ELF-1 (cell line): ENCODE measurements around the gene CLCNKB.
"Not testable (repeated sequence)": the region's sequence is repeated elsewhere in the genome, so short reads cannot be mapped to it uniquely, and the experiment has no call there.

Source experiments
- DNase-seq: peaks from one replicate; pipeline ENCODE4 v3.0.0-alpha.2; 2016; ENCODE audit warnings: low read depth, low spot score

Gene CLCNKB

GRCh38 chr1:16033103-16033632, 10.4 kb upstream of the CLCNKB start:
- DNase-seq: not testable (repeated sequence)

GRCh38 chr1:16036461-16036860, 7.1 kb upstream of the CLCNKB start:
- DNase-seq: not testable (repeated sequence)

DNA sequence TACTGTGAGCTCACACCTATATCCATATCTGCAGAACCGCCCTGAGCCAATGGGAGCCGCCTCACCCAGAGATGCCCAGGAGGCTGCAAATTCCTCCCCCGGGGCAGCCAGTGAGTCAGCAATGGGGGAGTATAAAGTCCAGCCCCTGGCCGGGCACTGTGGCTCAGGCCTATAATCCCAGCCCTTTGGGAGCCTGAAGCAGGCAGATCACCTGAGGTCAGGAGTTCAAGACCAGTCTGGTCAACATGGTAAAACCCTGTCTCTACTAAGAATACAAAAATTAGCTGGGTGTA, 5.0 kb upstream of the CLCNKB start:
- DNase-seq: peak; percentile 51

DNA sequence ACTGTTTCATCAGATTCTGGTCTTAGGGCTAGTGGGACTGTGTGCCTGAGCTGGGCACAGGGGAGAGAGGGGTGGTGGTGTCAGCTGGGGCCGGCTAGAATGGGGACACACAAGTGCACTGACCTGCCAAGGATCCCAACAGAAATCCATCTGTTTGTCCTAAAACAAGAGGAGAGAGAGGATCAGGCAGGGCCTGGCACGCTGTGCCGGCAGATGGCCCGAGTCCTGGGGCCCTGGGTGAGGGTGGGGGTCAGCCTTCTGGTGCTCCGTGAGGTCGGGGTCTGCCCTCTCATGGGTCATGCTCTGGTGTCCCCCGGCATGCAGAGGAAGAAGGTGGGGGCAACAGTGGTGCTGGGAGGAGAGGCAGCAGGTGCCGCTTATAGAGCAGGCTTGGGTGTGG, 3.7 kb upstream of the CLCNKB start:
- not testable (repeated sequence) for DNase-seq

- DNase-seq: no peak
Measured at GRCh38 chr1:16041200-16041599, 2.4 kb upstream of the CLCNKB start.

DNA sequence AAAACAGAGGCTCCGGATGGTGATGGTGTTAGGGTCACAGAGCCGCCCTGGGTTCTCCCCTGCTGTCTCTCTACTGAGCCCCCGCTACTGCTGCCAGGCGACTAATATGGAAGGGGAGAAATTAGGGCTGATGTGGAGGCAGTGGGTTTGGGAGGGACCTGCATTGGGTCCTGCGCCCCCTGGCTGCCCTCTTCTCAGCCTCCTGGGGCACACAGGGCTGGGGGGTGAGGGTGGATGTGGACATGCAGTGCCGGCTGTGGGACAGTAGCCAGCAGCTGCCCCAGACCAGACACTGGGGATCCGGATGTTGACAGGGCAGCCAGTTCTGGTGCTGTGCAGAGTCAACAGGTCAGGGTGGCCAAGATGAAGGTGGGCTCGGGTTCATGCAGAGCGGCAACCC, 1.5 kb upstream of the CLCNKB start:
- no peak for DNase-seq

DNA sequence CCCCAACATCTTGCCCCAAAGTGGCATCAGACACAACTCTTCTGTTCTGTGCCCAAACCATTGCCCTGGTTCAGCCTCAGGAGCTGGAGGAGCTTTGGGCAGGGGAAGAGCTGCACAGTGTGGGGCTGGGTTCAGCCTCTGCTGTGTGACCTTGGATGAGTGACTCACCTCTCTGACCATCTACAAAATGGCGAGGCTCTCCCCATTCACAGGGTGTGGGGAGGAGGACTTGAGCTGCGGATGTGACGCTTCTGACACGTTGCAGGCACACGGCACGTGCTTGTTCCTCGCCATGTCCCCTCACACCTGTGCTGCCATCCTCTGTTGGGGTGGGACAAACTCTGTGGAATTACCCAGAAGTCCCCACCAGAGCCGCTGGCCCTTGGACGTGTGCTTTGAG, 928 bp upstream of the CLCNKB start:
- not testable (repeated sequence) for DNase-seq

DNA sequence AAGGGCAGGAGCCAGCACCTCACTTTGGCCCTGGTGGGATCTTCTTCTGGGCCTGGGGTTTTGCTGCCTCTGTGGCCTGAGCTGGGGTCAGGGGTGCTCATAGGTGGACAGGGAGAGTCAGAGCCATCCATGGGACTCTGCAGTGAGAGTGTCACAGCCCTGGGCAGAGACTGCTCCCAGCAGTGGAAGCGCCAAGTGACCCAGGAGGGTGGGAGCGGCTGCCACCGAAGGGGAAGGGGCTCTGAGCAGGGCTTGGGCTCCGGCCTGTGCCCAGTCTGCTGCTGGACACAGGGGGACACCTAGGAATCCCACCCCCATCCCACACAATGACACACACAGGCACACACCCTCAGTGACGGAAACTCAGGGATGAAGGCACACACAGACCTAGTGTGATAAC, 368 bp downstream of the CLCNKB start:
- DNase-seq: no peak

DNA sequence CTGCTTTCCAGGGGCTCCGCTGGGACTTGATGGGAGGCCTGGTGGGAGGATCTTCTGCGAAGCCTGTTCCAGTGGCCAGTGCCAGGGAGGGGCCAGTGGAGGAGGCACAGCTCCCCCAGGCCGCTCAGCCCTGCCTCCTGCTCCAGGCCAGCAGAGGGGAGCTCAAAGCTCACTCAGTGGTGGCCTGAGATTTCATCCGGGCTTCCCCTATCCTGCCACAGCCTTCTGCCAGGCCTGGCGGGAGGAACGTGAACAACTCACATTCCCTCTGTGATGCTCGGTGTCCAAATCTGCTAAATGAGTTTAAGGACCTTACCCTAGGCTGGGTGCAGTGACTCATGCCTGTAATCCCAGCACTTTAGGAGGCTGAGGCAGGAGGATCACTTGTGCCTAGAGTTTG, 3.3 kb downstream of the CLCNKB start:
- peak; percentile 29 for DNase-seq

DNA sequence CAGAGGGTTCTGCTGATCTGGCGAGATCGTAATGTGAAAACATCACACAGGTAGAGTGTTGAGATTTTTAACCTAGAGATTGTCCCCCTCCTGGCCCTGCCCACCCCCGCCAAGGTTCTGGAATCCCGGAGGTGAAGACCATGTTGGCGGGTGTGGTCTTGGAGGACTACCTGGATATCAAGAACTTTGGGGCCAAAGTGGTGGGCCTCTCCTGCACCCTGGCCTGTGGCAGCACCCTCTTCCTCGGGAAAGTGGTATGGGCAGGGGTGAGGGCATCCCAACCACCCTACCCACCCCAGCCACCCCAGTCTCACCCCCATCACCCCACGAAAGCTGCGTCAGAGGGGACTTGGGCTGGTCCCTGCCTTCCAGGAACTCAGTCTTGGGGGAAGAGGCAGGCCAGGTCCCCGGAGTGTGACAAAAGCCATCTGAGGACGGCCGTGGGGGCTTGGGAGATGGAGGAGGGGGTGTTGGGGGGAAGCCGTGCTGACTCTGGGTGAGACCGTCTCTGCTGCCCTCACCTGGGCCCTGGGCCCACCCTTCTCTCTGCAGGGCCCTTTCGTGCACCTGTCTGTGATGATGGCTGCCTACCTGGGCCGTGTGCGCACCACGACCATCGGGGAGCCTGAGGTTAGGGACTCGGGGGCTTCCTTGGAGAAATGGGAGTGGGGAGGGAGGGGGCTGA, 4.4 kb downstream of the CLCNKB start:
- no peak for DNase-seq

DNA sequence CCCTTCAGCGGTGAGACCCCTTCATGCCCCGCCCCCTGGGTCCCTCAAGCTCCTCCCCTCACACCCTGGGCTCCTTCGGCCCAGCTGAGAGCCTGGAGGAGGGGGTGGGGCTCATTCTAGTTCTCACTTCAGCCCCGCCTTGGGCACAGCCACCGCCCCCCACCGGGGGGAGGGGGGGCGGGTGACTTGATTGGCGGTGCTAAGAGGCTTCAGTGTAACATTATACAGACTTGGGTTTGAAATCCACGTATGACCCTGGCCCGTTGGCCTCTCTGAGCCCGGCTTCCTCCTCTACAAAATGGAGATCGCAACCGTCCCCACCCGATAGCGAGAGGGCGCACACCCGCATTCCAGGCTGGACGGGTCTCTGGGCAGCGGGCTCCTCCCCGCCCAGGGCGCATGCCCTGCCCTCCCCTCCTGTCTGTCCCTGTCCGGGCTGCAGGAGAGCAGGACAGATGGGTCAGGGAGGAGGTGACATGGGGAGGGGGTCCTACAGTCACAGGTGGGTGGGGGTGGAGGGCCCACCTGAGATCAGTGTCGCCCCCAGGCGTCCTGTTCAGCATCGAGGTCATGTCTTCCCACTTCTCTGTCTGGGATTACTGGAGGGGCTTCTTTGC, 5.1 kb downstream of the CLCNKB start:
- DNase-seq: peak; percentile 96

DNA sequence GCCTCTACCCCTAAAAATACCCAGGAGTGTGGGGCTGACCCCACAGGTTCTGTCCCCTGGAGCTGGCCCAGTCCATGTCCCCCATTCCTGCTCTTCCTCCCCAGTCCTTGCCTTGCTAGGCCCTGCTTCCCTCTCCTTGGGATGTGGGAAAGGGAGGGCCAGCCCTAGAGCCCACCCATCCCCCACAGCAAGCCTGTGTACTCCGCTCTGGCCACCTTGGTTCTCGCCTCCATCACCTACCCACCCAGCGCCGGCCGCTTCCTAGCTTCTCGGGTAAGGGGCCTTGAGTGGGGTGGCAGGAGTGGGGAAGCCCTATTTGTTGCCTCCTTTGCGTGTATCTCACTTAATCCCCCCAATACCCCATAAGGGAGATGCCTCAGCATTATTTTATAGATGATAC, 6.7 kb downstream of the CLCNKB start:
- peak; percentile 47 for DNase-seq

- DNase-seq: no peak
Measured at GRCh38 chr1:16051039-16051438, 7.5 kb downstream of the CLCNKB start.

DNA sequence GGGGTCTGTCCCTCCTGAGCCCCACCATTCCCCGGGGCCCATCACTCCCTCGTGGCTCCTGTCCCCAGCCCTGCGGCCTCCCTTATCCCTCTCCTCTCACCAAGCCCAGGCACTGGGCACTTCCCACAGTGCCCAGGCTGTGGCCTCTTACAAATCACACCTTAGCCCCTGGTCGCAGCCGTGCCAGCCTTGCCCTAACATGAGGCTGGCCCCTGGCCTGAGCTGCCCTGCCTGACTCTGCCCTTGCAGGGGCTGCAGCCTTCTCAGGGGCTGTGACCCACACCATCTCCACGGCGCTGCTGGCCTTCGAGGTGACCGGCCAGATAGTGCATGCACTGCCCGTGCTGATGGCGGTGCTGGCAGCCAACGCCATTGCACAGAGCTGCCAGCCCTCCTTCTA, 8.4 kb downstream of the CLCNKB start:
- not testable (repeated sequence) for DNase-seq

DNA sequence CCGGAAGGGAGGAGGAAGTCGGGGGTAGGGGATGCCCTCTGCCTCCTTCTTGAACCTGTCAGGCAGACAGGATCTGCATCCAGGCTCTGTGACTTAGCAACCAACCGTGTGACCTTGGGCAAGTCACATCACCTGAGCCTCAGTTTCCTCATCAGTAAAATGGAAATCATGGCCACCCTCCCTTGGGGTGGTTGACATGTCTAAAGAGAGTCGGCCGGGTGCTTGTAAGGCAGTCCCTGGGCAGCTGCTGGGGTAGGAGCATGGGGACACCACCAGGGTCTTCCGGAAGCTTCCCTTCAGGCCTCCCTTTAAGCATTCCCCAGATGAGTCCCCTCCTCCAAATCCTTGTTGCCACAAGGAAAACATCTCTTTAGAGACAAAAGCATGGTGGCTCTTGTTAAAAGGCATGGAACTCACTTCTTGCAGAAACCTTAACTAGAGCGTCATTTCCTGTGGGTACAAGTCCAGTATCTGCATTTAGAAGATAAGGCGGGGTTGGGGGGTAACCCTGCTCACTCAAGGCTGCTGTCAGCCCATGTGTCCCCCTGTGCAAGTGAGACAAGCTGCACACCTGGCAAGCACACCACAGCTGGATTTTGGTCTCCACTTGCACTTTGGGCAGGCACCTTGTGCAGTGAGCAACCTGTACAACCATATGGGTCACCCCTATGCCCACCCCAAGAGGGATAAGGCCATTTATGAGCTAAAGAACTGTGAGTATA, 10.4 kb downstream of the CLCNKB start:
- no peak for DNase-seq

DNA sequence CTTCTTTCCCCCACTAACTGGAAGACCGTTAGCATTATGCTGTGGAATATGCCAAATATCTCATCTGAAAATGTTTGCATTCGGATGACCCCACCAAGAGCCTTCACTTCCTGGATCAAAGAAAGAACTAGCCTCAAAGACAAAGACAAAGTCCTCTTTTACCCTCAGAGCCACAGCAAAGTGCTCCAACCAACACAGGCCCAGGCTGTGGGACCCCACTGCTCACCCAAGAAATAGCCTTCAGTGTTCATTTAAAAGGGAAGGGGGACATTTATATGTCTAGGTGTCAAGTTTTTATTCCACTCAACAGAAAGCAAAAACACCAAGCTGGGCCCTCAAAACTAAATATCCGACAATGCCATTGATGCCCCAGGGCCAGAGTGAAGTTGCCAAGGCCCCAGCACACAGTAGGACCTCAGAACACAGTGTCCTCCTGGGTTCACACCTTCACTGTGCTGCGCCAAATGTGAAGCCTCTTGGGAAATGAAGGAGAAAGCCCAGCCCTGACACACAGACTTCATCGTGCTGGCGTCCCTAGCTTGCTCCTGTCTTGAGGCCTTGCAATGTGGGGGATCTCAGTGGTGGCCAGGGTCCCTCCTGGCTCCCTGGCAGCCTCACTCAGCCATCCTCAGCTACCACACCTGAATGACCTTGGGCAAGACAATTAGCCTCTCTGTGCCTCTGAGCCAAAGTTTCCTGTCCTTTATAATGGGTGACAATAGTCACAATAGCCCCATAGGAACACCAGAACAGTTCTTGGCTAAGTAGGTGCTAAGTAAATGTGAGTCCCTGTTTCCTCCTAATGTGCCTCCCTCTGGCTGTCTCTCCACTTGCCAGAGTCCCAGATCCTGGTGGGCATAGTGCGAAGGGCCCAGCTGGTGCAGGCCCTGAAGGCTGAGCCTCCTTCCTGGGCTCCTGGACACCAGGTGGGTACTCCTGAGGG, 11.3 kb downstream of the CLCNKB start:
- DNase-seq: no peak

DNA sequence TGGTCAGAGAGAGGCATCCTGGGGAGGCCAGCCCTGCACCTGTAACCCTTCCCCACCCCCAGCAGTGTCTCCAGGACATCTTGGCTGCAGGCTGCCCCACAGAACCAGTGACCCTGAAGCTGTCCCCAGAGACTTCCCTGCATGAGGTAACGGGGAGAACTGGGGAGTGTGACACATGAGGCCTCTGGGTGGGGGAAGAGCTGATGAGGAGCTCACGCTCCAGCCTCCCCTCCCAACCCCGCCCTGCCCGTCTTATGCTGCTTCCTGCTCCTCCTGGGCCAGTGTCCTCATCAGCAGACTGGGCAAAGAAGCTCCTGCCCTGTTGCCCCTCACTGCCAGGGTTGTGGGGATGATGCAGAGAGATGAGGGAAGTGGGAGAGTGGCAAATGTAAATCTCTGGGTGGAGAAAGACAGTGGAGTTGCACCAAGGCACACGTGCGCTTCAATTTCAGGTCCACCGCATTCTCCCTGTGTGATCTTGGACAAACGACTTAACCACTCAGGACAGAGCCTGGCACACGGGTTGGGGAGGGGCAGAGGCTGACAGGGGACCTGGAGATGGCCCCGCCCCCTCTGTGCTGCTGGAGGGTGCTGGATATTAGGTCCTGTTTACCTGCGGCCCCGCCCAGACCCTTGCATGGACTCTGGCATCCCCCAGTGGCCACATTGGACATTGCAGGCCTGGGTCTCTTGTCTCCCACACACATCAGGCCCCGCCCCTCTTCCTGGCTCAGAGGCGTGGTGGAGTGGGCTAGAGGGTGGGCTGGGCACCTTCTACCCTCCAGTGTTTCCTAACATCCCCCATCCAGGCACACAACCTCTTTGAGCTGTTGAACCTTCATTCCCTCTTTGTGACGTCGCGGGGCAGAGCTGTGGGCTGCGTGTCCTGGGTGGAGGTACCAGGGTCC, 12.3 kb downstream of the CLCNKB start:
- DNase-seq: peak; percentile 97

DNA sequence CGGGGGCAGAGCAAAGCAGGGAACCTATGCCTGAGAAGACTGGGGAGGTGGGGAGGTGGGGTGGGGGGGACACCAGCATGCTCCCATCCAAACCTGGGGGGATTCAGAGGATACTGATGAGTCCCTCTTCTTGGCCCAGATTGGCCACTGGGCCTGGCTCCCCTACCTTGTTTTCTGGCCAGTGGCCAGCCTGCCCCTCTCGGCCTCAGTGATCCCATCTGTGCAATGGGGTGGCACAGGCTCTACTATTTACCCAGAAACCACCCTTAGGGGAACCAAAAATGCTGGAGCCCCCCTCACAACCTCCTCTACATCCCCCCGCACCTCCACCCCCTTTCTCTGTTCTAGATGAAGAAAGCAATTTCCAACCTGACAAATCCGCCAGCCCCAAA, 12.9 kb downstream of the CLCNKB start:
- not testable (repeated sequence) for DNase-seq

DNA sequence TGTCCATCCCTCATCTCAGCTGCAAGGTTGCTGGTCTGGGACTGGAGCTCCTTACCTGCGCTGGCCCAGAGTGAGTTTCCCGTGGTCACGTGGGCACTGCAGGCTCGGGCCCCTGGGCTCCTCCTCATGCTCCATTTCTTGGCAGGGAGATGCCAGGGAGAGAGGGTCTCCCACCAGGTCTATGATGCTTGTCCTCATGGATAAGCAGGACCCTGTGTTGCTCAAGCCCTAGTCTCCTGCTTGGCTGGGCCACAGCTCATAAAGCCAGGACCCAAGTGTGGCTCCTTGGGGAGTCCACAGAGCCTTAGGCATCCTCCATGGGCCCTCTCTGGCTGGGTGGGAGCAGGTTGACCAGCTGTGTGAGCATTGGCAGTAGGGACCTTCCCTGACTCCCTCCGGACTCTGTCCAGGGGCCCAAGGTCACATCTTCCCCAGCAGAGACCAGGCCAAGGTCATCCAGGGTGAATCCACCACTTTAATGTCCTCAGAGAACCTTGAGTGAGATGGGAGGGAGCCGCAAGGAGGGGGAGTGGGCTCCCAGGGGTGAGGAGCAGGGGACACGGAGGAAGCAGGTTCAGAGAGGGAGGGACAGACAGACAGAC, 13.8 kb downstream of the CLCNKB start:
- DNase-seq: not testable (repeated sequence)

DNA sequence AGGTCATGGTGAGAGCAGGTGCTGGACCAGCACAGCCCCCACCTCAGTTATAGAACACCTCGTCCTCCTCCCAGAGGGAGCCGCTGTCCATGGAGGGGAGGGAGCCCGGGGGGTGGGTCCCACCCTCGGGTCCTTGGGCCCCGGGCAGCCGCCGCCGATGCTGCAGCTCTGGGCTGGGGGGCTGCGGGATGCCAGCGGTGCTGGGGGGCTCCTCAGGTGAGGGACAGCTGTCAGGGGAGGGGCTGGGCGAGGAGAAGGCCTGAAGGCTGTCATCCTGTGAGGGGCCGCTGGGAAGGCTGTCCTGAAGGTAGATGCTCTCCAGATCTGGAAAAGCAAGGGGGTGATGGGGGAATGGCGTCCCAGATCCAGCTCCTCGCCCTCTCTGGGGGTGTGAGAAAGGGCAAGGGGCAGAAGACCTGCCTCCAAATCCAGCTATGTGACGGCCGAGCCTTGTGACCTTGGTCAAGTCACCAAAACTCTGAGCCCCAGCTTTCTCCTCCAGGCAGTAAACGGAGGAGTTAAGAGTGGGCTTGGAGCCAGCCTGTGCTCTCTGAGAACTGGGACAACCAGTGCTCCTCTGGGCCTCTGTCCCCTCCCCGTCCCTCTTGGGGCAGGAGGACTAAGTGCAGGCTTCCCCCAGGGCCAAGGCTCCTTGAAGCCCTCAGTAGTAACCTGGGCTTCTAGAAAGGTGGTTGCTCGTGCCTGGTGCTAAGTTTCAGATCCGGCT, 15.0 kb downstream of the CLCNKB start:
- DNase-seq: not testable (repeated sequence)
